KBM-7 (cell line): ENCODE results near the gene PMEPA1.
A peak's percentile ranks its signal among the peaks of the same experiment; 100 is the strongest.

Experiments used
- DNase-seq: peaks from one replicate; pipeline ENCODE4 v3.0.0-alpha.2; 2015
- in situ Hi-C: fragments of 300-500 bp; cut with MboI; formaldehyde crosslinking; loops from 2 replicates; pipeline ENCODE4 v1.14.3; 2020; ENCODE audit warnings: low sequenced_read_pairs, low pct_unique_long_range_greater_than_20kb, mixed read lengths

The PMEPA1 gene, protein sequence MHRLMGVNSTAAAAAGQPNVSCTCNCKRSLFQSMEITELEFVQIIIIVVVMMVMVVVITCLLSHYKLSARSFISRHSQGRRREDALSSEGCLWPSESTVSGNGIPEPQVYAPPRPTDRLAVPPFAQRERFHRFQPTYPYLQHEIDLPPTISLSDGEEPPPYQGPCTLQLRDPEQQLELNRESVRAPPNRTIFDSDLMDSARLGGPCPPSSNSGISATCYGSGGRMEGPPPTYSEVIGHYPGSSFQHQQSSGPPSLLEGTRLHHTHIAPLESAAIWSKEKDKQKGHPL

GRCh38 chr20:57709823-57710799 is at the start of gene PMEPA1:
Gene PMEPA1, minus strand, starts transcription at chr20:57710015. Its CDS starts 433 bp downstream, at chr20:57709582.
- in situ Hi-C loops: no loop called here
- DNase-seq: peak; percentile 85

DNA sequence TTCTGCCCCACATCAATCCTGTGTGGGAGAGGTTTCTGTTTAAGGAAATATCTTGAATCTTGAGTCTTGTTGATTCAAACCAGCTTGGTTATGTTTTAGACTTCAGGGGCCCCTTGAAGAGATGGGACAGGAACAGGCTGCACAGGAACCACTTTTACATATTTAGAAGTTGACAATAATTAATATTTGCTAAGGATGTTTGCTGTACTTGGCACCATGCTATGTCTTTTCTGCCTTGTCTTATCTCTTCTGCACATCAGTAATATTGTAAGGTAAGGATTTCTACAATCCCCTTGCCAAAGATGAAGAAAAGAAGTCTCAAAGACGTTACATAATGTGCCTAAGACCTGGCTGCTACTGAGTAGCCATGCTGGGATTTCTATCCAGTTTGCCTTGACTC is 48.0 kb upstream of the PMEPA1 start:
- DNase-seq: no peak
- in situ Hi-C loops: no loop called here

DNA sequence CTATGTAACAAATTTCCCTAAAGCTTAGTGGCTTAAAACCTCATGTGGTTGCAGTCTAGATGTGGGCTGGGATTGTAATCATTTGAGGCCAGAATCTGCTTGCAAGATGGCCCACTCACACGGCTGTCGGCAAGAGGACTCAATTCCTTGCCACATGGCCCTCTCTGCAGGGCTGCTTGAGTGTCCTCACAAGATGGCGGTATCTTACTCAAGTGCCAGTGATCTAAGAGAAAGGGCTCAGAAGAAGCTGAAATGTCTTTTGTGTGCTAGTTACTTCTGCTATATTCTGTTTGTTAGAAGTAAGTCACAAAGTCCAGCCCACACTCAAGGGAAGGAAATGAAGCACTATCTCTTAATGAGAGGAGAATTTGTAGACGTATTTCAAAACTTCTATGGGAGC is 47.1 kb upstream of the PMEPA1 start:
- in situ Hi-C loops: no loop called here
- DNase-seq: no peak

DNA sequence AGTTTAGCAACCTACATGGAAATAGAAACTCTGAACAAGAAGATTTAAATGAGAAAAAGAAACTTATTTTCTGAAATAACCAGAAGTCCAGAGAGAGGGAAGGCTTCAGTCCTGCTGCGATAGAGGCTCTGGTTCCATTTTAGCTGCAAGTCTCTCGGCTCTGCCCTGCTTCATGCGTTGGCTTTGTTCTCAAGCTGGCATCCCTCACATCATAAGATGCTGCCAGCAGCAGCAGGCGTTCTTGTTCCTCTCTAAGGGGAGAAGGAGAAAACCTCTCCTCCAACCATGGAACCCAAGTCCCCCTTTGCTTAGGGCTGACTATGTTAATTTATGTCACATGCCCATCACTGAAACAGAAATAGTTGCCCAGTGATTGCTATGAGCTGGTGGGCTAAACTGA is 46.4 kb upstream of the PMEPA1 start:
- in situ Hi-C loops: no loop called here
- no peak for DNase-seq

GRCh38 chr20:57755609-57756008 is 45.8 kb upstream of the PMEPA1 start:
- in situ Hi-C loops: no loop called here
- DNase-seq: no peak

DNA sequence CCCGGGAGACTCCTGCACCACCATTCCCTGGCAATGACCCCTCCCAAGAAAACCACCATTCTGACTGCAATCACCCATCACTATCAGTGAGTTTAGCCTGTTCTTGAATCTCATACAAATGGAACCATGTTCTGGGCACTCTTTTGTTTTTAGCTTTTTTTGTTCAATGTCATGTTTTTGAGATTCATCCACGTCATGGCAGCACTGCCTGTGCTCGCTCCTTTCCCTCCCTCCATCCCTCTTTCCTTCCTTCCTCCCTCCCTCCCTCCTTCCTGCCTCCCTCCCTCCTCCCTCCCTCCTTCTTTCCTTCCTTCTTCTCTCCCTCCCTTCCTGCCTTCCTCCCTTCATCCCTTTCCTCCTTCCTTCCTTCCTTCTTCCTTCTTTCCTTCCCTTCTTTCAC is 44.4 kb upstream of the PMEPA1 start:
- in situ Hi-C loops: no loop called here
- no peak for DNase-seq

GRCh38 chr20:57753332-57754164 is 43.7 kb upstream of the PMEPA1 start:
- in situ Hi-C loops: no loop called here
- no peak for DNase-seq

GRCh38 chr20:57751411-57751810 is 41.6 kb upstream of the PMEPA1 start:
- no peak for DNase-seq
- in situ Hi-C loops: no loop called here

DNA sequence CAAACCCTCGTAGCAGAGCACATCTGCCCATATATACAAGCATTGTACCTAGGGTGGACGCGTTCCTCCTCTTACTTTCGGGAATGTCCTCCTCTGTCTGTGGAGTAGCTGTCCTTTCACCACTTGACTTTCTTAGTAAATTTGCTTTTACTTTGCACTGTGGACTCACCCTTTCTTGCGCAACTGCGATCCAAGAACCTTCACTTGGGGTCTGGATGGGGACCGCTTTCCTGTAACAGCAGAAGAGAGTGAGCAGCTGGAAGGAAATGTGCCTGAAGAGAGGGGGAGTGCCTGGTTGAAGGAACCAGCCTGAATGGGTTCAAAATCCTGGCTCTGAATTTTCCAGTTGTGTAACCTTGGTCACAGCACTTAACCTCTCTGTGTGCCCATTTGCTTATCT is 40.1 kb upstream of the PMEPA1 start:
- in situ Hi-C loops: no loop called here
- no peak for DNase-seq

- DNase-seq: peak; percentile 4
- in situ Hi-C loops: no loop called here
Measured at GRCh38 chr20:57749131-57749690, 39.4 kb upstream of the PMEPA1 start.

DNA sequence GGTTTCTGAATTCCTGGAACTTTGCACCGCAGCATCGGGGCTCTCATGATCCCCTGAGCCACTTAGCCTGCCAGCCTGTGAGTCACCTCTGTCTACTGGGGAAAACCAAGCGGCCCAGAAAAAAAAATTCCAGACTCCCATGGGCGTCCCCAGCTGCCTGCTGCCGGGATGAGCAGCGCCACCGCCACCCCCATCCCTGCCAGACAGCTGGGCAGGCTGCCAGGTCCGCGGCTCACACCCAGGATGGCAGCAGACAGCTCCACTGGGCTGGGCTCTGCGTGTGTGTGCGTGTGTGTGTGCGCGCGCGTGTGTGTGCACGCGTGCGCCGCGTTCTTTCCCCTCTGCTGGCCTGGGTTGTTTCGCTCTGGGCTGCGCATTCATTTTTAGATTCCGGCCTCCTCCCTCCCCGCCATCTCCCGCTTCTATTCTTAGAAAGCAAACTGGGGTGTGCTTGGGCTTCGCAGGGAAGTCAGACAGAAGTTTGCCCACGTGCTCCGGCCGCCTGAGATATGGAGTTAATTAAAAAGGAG is 38.9 kb upstream of the PMEPA1 start:
- in situ Hi-C loops: no loop called here
- peak; percentile 21 for DNase-seq

GRCh38 chr20:57747861-57748481 is 38.2 kb upstream of the PMEPA1 start:
- no peak for DNase-seq
- in situ Hi-C loops: no loop called here

DNA sequence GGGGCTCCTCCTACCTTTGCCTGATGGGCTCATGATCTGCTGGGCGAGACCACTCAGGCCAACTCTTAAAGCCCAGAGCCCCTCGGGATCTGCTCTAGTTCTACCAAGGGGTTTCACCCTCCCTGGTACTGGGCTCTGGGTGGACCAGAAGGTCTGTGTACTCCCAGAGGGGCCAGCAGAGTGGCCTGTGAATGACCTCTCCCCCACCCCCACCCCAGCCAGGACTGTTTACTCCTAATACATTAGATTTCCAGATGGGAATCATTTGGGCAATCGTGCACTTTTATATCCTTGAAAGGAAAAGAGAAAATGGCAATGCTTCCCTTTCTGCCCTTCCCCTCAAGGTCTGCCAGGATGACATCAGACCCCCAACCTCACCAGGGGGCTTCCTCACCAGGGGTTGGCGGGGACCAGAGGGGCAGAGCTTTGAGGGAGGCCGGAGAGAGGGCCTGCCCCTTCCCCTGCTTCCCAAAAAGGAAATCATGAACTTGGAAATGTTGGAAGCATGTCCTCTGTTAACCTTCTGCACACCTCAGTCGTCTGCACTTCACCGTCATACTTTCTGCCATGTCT is 37.1 kb upstream of the PMEPA1 start:
- DNase-seq: no peak

DNA sequence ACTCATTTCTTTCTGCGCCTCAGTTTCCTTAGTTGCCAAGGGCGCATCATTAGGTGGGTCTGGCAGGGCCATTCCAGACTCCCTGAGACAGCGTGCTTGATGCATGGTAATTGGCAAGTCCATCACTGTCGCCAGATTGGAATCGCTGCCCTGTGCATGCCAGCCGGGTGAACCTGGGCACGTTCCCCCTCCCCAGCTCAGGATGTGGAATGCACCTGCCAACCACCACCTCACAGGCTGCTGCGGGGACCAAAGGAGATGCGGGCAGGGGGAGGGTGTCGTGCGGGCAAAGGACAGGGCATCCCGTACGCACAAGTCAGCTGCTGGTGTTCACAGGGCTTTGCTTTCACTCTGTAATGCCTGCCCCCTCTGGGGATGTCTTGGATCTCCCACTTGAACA is 36.4 kb upstream of the PMEPA1 start:
- in situ Hi-C loops: no loop called here

More for the DNA sequence above, 37.1 kb upstream of the PMEPA1 start:
- in situ Hi-C loops: no loop called here

DNA sequence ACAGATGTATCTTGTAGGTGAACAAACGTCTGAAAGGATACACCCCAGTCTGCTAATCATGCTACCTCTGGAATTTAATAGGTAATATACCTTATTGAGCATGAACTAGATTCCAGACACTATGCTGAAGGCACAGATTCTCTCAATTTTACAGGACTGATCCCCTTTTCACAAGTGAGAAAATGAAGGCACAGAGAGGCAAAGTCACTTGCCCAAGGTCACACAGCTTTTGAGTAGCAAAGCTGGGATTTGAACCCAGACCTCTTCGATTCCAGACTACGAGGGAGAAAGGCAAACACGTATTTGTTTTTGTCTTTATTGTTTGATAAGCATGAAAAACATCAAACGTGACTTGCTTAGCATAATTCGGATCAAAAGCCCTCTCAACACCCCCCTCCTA is 34.4 kb upstream of the PMEPA1 start:
- in situ Hi-C loops: no loop called here
- DNase-seq: no peak

More for the DNA sequence above, 36.4 kb upstream of the PMEPA1 start:
- DNase-seq: no peak

GRCh38 chr20:57743450-57744095 is 33.8 kb upstream of the PMEPA1 start:
- DNase-seq: no peak
- in situ Hi-C loops: no loop called here

DNA sequence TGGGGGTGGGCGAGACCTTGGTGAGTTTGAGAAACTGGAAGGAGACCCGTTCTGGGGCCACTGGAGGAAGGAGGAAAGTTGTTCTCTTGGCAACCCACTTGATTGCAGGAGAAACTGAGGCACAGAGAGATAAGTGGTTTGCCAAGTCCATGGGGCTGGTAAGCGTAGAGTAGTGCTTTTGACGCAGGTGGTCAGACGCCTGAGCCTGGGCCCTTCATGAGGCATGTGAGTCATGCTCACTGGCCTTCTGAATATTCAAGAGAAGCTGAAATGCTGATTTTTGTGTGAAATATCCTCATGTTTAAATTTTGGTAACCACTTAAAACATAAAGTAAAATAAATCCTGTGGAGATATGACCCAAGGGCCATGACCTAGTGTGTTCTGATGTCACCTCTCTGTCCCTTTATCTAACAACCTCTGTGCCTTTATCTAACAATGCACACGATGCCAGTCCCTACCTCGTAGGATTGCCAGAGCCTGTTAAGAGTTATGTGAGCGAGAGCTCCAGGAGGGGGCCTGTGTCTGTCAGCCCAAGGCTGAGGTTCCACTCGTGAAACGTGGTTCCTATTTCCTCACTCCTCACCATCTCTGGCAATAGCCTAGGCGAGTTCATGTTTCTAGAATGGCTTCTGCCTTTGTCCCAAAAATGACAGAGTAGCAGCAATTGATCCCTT is 32.8 kb upstream of the PMEPA1 start:
- no peak for DNase-seq
- in situ Hi-C loops: no loop called here
